ENCODE measurements around the gene PDE4A.
A peak's percentile ranks its signal among the peaks of the same experiment; 100 is the strongest.
"Not testable (repeated sequence)": the region's sequence is repeated elsewhere in the genome, so short reads cannot be mapped to it uniquely, and the experiment has no call there.

The PDE4A gene

GRCh38 chr19:10403137-10404021, 17.0 kb upstream of the PDE4A start, which contains the start of gene CDC37:
TSS of gene CDC37 (minus strand) at chr19:10403542. CDS start at chr19:10403479, 63 bp downstream.
- peak; percentile 98 for DNase-seq (ENCODE audit: low read depth, low spot score)

GRCh38 chr19:10404888-10405820, 15.2 kb upstream of the PDE4A start:
- DNase-seq (ENCODE audit: low read depth, low spot score), result no peak

GRCh38 chr19:10406191-10406590, 14.1 kb upstream of the PDE4A start:
- no peak for DNase-seq (ENCODE audit: low read depth, low spot score)

GRCh38 chr19:10407096-10407495, 13.2 kb upstream of the PDE4A start:
- DNase-seq (ENCODE audit: low read depth, low spot score), result no peak

- no peak for DNase-seq (ENCODE audit: low read depth, low spot score)
Measured at GRCh38 chr19:10408511-10409283, 11.6 kb upstream of the PDE4A start.

GRCh38 chr19:10411224-10411623, 9.1 kb upstream of the PDE4A start:
- DNase-seq (ENCODE audit: low read depth, low spot score), result not testable (repeated sequence)

- no peak for DNase-seq (ENCODE audit: low read depth, low spot score)
Measured at GRCh38 chr19:10412257-10412977, 7.9 kb upstream of the PDE4A start.

- DNase-seq (ENCODE audit: low read depth, low spot score), result no peak
Measured at GRCh38 chr19:10416083-10416379, 4.3 kb upstream of the PDE4A start.

- DNase-seq (ENCODE audit: low read depth, low spot score), result peak; percentile 96
Measured at GRCh38 chr19:10416380-10417257, 3.7 kb upstream of the PDE4A start.

- peak; percentile 77 for DNase-seq (ENCODE audit: low read depth, low spot score)
Measured at GRCh38 chr19:10417541-10418234, 2.6 kb upstream of the PDE4A start.

GRCh38 chr19:10418235-10418484, 2.2 kb upstream of the PDE4A start:
- DNase-seq (ENCODE audit: low read depth, low spot score), result no peak

GRCh38 chr19:10418485-10419199, 1.7 kb upstream of the PDE4A start:
- DNase-seq (ENCODE audit: low read depth, low spot score), result peak; percentile 72

GRCh38 chr19:10419200-10419645, 1.1 kb upstream of the PDE4A start:
- no peak for DNase-seq (ENCODE audit: low read depth, low spot score)

- DNase-seq (ENCODE audit: low read depth, low spot score), result peak; percentile 95
Measured at GRCh38 chr19:10419646-10420443, 493 bp upstream of the PDE4A start.

GRCh38 chr19:10421240-10422045, 1.1 kb downstream of the PDE4A start:
- DNase-seq (ENCODE audit: low read depth, low spot score), result no peak

GRCh38 chr19:10422046-10422461, 1.7 kb downstream of the PDE4A start:
- DNase-seq (ENCODE audit: low read depth, low spot score), result no peak

GRCh38 chr19:10422846-10423245, 2.5 kb downstream of the PDE4A start:
- DNase-seq (ENCODE audit: low read depth, low spot score), result no peak
